Activated CD4-positive, alpha-beta T cell treated with anti-CD3 and anti-CD28 coated beads, Interleukin-2, amount 10 ng/mL, durations not matched to agents 24 days and 14 days (primary cell): ENCODE measurements around the gene NIN. TPM values are rescaled to one million over a fixed set of nuclear protein-coding genes. Genes with fewer than 3 reads are reported as not detected.
"Not testable (repeated sequence)": the region's sequence is repeated elsewhere in the genome, so short reads cannot be mapped to it uniquely, and the experiment has no call there.

ENCODE experiments used
- DNase-seq: peaks from one replicate; pipeline ENCODE4 v3.0.0; 2022
- H3K27ac Mint-ChIP-seq: one replicate; pipeline ENCODE4 v1.8.0; 2022; ENCODE audit warnings: mild to moderate bottlenecking, mixed read lengths
- H3K27me3 Mint-ChIP-seq: one replicate; pipeline ENCODE4 v1.8.0; 2022; ENCODE audit warnings: mixed read lengths
- H3K36me3 Mint-ChIP-seq: one replicate; pipeline ENCODE4 v1.8.0; 2022; ENCODE audit warnings: low read depth, mild to moderate bottlenecking, mixed read lengths
- H3K4me1 Mint-ChIP-seq: one replicate; pipeline ENCODE4 v1.8.0; 2021; ENCODE audit warnings: mixed read lengths
- H3K4me3 Mint-ChIP-seq: one replicate; pipeline ENCODE4 v1.8.0; 2022; ENCODE audit warnings: mild to moderate bottlenecking, moderate library complexity, mixed read lengths
- H3K9me3 Mint-ChIP-seq: one replicate; pipeline ENCODE4 v1.8.0; 2021; ENCODE audit warnings: mixed read lengths
- intact Hi-C: fragments of 100-400 bp; cut with micrococcal nuclease; formaldehyde crosslinking; loops from one replicate; pipeline ENCODE4 v1.15.1; 2023
- total RNA-seq: library from RNA; stranded (reverse); gene quantifications from 2 replicates; pipeline ENCODE4 v1.2.3, GENCODE V29; 2022

Gene NIN
- total RNA-seq, 1 donor from 2014 or later = 40.2 TPM

GRCh38 chr14:50711043-50711442 lies 119.9 kb downstream of the NIN start:
- Mint-ChIP-seq H3K27ac (no peak overlapping the region), H3K36me3 (no peaks in the 10 kb centered on the region), H3K4me3 (no peak overlapping the region), H3K27me3 (peaks cover 12% of the 10 kb centered on the region), H3K9me3 (no peaks in the 10 kb centered on the region), H3K4me1 (no peaks in the 10 kb centered on the region)
- intact Hi-C loops = no loop called here
- DNase-seq = no peak

GRCh38 chr14:50705026-50705593 lies 125.9 kb downstream of the NIN start:
- Mint-ChIP-seq H3K4me3 (no peak overlapping the region), H3K36me3 (no peaks in the 10 kb centered on the region), H3K27me3 (peaks cover 8% of the 10 kb centered on the region), H3K4me1 (no peaks in the 10 kb centered on the region), H3K27ac (no peak overlapping the region), H3K9me3 (peaks cover 4% of the 10 kb centered on the region)
- DNase-seq = no peak
- intact Hi-C loops = no loop called here

- H3K9me3 Mint-ChIP-seq = peaks cover 4% of the 10 kb centered on the region
- no peaks in the 10 kb centered on the region for H3K36me3 Mint-ChIP-seq
- no peak overlapping the region for H3K27ac Mint-ChIP-seq
- no peak overlapping the region for H3K4me3 Mint-ChIP-seq
- H3K27me3 Mint-ChIP-seq = peaks cover 13% of the 10 kb centered on the region
- intact Hi-C loops = no loop called here
- no peak for DNase-seq
- no peaks in the 10 kb centered on the region for H3K4me1 Mint-ChIP-seq
Measured at GRCh38 chr14:50704454-50705010, 126.4 kb downstream of the NIN start.

- Mint-ChIP-seq H3K4me3 (no peak overlapping the region), H3K27me3 (peaks cover 22% of the 10 kb centered on the region), H3K27ac (no peak overlapping the region), H3K9me3 (peaks cover 17% of the 10 kb centered on the region), H3K4me1 (no peaks in the 10 kb centered on the region), H3K36me3 (no peaks in the 10 kb centered on the region)
- intact Hi-C loops = no loop called here
- no peak for DNase-seq
Measured at GRCh38 chr14:50697659-50698290, 133.2 kb downstream of the NIN start.

- peaks cover 14% of the 10 kb centered on the region for H3K9me3 Mint-ChIP-seq
- H3K36me3 Mint-ChIP-seq, DNase-seq, H3K4me3 Mint-ChIP-seq, H3K4me1 Mint-ChIP-seq, H3K27ac Mint-ChIP-seq, intact Hi-C loops: not testable (repeated sequence)
- H3K27me3 Mint-ChIP-seq = peaks cover 21% of the 10 kb centered on the region
Measured at GRCh38 chr14:50694260-50694659, 136.7 kb downstream of the NIN start.

GRCh38 chr14:50688875-50689274 lies 142.1 kb downstream of the NIN start:
- no peaks in the 10 kb centered on the region for H3K4me1 Mint-ChIP-seq
- no peak overlapping the region for H3K4me3 Mint-ChIP-seq
- no peak overlapping the region for H3K27ac Mint-ChIP-seq
- no peaks in the 10 kb centered on the region for H3K36me3 Mint-ChIP-seq
- no peak for DNase-seq
- H3K9me3 Mint-ChIP-seq = peaks cover 4% of the 10 kb centered on the region
- peaks cover 22% of the 10 kb centered on the region for H3K27me3 Mint-ChIP-seq
- intact Hi-C loops = no loop called here

GRCh38 chr14:50679674-50680073 lies 151.3 kb downstream of the NIN start:
- Mint-ChIP-seq H3K36me3 (no peaks in the 10 kb centered on the region), H3K27ac (no peak overlapping the region)

GRCh38 chr14:50678163-50678562 lies 152.8 kb downstream of the NIN start:
- Mint-ChIP-seq H3K4me1 (peaks cover 9% of the 10 kb centered on the region), H3K4me3 (no peak overlapping the region), H3K27me3 (peaks cover 7% of the 10 kb centered on the region), H3K27ac (no peak overlapping the region), H3K9me3 (no peaks in the 10 kb centered on the region), H3K36me3 (no peaks in the 10 kb centered on the region)
- no peak for DNase-seq
- intact Hi-C loops = no loop called here

More at GRCh38 chr14:50679674-50680073, 151.3 kb downstream of the NIN start:
- Mint-ChIP-seq H3K4me3 (no peak overlapping the region), H3K9me3 (no peaks in the 10 kb centered on the region), H3K4me1 (peaks cover 9% of the 10 kb centered on the region), H3K27me3 (peaks cover 17% of the 10 kb centered on the region)
- DNase-seq = no peak
- intact Hi-C loops = no loop called here

- peaks cover 7% of the 10 kb centered on the region for H3K27me3 Mint-ChIP-seq
- H3K4me3 Mint-ChIP-seq = peak overlapping the region; percentile 3
- H3K4me1 Mint-ChIP-seq = peaks cover 9% of the 10 kb centered on the region
- intact Hi-C loops = no loop called here
- no peak overlapping the region for H3K27ac Mint-ChIP-seq
- H3K9me3 Mint-ChIP-seq = no peaks in the 10 kb centered on the region
- no peaks in the 10 kb centered on the region for H3K36me3 Mint-ChIP-seq
- DNase-seq = no peak
Measured at GRCh38 chr14:50677527-50678063, 153.4 kb downstream of the NIN start.

GRCh38 chr14:50676814-50677516 lies 154.0 kb downstream of the NIN start:
- no peak overlapping the region for H3K27ac Mint-ChIP-seq
- intact Hi-C loops = no loop called here
- no peaks in the 10 kb centered on the region for H3K36me3 Mint-ChIP-seq

GRCh38 chr14:50675597-50675996 lies 155.4 kb downstream of the NIN start:
- Mint-ChIP-seq H3K4me3 (no peak overlapping the region), H3K4me1 (peaks cover 9% of the 10 kb centered on the region), H3K9me3 (no peaks in the 10 kb centered on the region), H3K27ac (no peak overlapping the region), H3K36me3 (no peaks in the 10 kb centered on the region), H3K27me3 (peaks cover 2% of the 10 kb centered on the region)
- intact Hi-C loops = no loop called here
- no peak for DNase-seq

More at GRCh38 chr14:50676814-50677516, 154.0 kb downstream of the NIN start:
- Mint-ChIP-seq H3K4me3 (peak overlapping the region; percentile 3), H3K9me3 (no peaks in the 10 kb centered on the region), H3K27me3 (peaks cover 4% of the 10 kb centered on the region), H3K4me1 (peaks cover 9% of the 10 kb centered on the region)
- no peak for DNase-seq

GRCh38 chr14:50670866-50671256 lies 160.1 kb downstream of the NIN start:
- Mint-ChIP-seq H3K36me3 (no peaks in the 10 kb centered on the region), H3K27ac (no peak overlapping the region), H3K27me3 (peaks cover 2% of the 10 kb centered on the region), H3K4me3 (no peak overlapping the region), H3K4me1 (peaks cover 11% of the 10 kb centered on the region), H3K9me3 (no peaks in the 10 kb centered on the region)
- intact Hi-C loops = no loop called here
- no peak for DNase-seq

GRCh38 chr14:50670196-50670865 lies 160.6 kb downstream of the NIN start:
- Mint-ChIP-seq H3K4me3 (no peak overlapping the region), H3K27me3 (peaks cover 2% of the 10 kb centered on the region), H3K36me3 (no peaks in the 10 kb centered on the region), H3K27ac (no peak overlapping the region), H3K9me3 (no peaks in the 10 kb centered on the region), H3K4me1 (peaks cover 11% of the 10 kb centered on the region)
- intact Hi-C loops = no loop called here
- no peak for DNase-seq
